ENCODE data around the gene CLSTN2.

DNA sequence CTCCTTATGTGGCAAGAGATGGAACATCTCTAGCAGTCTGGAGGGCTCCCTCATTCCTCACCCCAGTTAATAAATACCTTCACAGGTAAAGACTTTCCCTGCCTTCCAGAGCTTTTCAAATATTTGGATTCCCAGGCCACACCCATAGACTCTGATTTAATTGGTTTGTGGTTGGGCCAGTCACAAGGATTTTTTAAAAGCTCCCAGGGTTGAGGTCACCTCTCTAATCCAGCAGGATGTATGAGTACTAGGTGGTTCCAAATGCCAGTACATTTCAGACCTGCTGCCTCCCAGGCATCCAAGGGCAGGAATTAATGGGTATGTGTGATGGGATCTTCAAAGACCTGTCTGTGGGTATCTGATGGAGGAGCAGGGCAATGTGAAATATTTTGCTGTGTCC lies 312.8 kb downstream of the CLSTN2 start:
- TF ChIP-seq GABPB1 (CRISPR knock-in tag; IDR thresholded peaks at IDR 0.05) (no peak), HNRNPL (IDR thresholded peaks at IDR 0.05; ENCODE audit: low read depth, low read length) (no peak), FOXK1 (CRISPR knock-in tag; IDR thresholded peaks at IDR 0.05; ENCODE audit: borderline replicate concordance, low read depth) (no peak), POLR2A (IDR thresholded peaks at IDR 0.05; ENCODE audit: insufficient read depth in 1 of 2, low read depth in 2 of 2, low read length in 2 of 2) (no peak), EZH2 (conservative IDR thresholded peaks at IDR 0.05; ENCODE audit: low read depth, low read length) (no peak), RFX3 (CRISPR knock-in tag; IDR thresholded peaks at IDR 0.05) (no peak), NFYC (CRISPR knock-in tag; IDR thresholded peaks at IDR 0.05) (no peak), ZBTB7A (CRISPR knock-in tag; IDR thresholded peaks at IDR 0.05) (no peak)
- TF ChIP-seq, protein P1, sequence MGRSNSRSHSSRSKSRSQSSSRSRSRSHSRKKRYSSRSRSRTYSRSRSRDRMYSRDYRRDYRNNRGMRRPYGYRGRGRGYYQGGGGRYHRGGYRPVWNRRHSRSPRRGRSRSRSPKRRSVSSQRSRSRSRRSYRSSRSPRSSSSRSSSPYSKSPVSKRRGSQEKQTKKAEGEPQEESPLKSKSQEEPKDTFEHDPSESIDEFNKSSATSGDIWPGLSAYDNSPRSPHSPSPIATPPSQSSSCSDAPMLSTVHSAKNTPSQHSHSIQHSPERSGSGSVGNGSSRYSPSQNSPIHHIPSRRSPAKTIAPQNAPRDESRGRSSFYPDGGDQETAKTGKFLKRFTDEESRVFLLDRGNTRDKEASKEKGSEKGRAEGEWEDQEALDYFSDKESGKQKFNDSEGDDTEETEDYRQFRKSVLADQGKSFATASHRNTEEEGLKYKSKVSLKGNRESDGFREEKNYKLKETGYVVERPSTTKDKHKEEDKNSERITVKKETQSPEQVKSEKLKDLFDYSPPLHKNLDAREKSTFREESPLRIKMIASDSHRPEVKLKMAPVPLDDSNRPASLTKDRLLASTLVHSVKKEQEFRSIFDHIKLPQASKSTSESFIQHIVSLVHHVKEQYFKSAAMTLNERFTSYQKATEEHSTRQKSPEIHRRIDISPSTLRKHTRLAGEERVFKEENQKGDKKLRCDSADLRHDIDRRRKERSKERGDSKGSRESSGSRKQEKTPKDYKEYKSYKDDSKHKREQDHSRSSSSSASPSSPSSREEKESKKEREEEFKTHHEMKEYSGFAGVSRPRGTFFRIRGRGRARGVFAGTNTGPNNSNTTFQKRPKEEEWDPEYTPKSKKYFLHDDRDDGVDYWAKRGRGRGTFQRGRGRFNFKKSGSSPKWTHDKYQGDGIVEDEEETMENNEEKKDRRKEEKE (IDR thresholded peaks at IDR 0.05): no peak
- TF ChIP-seq, protein P2, sequence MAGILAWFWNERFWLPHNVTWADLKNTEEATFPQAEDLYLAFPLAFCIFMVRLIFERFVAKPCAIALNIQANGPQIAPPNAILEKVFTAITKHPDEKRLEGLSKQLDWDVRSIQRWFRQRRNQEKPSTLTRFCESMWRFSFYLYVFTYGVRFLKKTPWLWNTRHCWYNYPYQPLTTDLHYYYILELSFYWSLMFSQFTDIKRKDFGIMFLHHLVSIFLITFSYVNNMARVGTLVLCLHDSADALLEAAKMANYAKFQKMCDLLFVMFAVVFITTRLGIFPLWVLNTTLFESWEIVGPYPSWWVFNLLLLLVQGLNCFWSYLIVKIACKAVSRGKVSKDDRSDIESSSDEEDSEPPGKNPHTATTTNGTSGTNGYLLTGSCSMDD (CRISPR knock-in tag; IDR thresholded peaks at IDR 0.05): no peak
- TF ChIP-seq, protein P3, sequence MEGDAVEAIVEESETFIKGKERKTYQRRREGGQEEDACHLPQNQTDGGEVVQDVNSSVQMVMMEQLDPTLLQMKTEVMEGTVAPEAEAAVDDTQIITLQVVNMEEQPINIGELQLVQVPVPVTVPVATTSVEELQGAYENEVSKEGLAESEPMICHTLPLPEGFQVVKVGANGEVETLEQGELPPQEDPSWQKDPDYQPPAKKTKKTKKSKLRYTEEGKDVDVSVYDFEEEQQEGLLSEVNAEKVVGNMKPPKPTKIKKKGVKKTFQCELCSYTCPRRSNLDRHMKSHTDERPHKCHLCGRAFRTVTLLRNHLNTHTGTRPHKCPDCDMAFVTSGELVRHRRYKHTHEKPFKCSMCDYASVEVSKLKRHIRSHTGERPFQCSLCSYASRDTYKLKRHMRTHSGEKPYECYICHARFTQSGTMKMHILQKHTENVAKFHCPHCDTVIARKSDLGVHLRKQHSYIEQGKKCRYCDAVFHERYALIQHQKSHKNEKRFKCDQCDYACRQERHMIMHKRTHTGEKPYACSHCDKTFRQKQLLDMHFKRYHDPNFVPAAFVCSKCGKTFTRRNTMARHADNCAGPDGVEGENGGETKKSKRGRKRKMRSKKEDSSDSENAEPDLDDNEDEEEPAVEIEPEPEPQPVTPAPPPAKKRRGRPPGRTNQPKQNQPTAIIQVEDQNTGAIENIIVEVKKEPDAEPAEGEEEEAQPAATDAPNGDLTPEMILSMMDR (CRISPR knock-in tag; IDR thresholded peaks at IDR 0.05): no peak
- TF ChIP-seq, protein P4, sequence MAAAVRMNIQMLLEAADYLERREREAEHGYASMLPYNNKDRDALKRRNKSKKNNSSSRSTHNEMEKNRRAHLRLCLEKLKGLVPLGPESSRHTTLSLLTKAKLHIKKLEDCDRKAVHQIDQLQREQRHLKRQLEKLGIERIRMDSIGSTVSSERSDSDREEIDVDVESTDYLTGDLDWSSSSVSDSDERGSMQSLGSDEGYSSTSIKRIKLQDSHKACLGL (CRISPR knock-in tag; IDR thresholded peaks at IDR 0.05): no peak
